Activated naive CD4-positive, alpha-beta T cell treated with anti-CD3 and anti-CD28 coated beads, Interleukin-2, amount 50 U/mL, for 72 hours (primary cell): ENCODE results near the gene ACVR1C. TPM values are rescaled to one million over a fixed set of nuclear protein-coding genes. Genes with fewer than 3 reads are reported as not detected.

Experiments used
- ATAC-seq, 2 donors: fragments of 150-1000 bp; cut with Tn5 transposase; 2 replicates each; pipeline ENCODE4 v1.10.0; 2021; ENCODE audit warnings: mild to moderate bottlenecking in 2 of 2, moderate library complexity in 2 of 2
- DNase-seq, 2 donors: peaks; one replicate each; pipeline ENCODE4 v3.0.0; 2021 to 2022; ENCODE audit warnings: low spot score in 2 of 2
- H3K27ac Mint-ChIP-seq, 2 donors: one replicate each; pipeline ENCODE4 v1.8.0; 2022; ENCODE audit warnings: mild to moderate bottlenecking in 2 of 2, mixed read lengths in 2 of 2
- H3K36me3 Mint-ChIP-seq, 2 donors: one replicate each; pipeline ENCODE4 v1.8.0; 2022; ENCODE audit warnings: mixed read lengths in 2 of 2
- H3K9me3 Mint-ChIP-seq, 2 donors: one replicate each; pipeline ENCODE4 v1.8.0; 2022; ENCODE audit warnings: mixed read lengths in 2 of 2
- total RNA-seq, 2 donors: library from RNA; stranded (reverse); gene quantifications; one replicate each; pipeline ENCODE4 v1.2.3, GENCODE V29; 2022

The ACVR1C gene
- total RNA-seq, 2 donors from 2014 or later, result 2.3 to 2.6 TPM

GRCh38 chr2:157487271-157487610 lies 141.4 kb downstream of the ACVR1C start:
- Mint-ChIP-seq H3K9me3 (peaks cover 0 to 4% of the 10 kb centered on the region in 2 donors), H3K36me3 (peaks cover 12 to 29% of the 10 kb centered on the region in 2 donors), H3K27ac (peak overlapping the region; percentile 89 to 96)
- peak; percentile 62 to 74 for ATAC-seq
- DNase-seq, result no peak

- ATAC-seq (peak in 1 of 2 donors; percentile 34), DNase-seq (no peak)
- H3K36me3 Mint-ChIP-seq, result peaks cover 12 to 32% of the 10 kb centered on the region in 2 donors
- H3K27ac Mint-ChIP-seq, result peak overlapping the region; percentile 89 to 96
- peaks cover 0 to 4% of the 10 kb centered on the region in 2 donors for H3K9me3 Mint-ChIP-seq
These were observed 141.9 kb downstream of the ACVR1C start for GRCh38 chr2:157486596-157487270.

- H3K9me3 Mint-ChIP-seq, result peaks cover 8 to 11% of the 10 kb centered on the region in 2 donors
- H3K36me3 Mint-ChIP-seq, result peaks cover 28 to 67% of the 10 kb centered on the region in 2 donors
- ATAC-seq, result peak; percentile 68 to 83
- peak; percentile 64 to 71 for DNase-seq
- H3K27ac Mint-ChIP-seq, result peak overlapping the region; percentile 98 to 100
These were observed 148.3 kb downstream of the ACVR1C start for GRCh38 chr2:157480182-157480961.

GRCh38 chr2:157479081-157480027 lies 149.3 kb downstream of the ACVR1C start:
- H3K27ac Mint-ChIP-seq, result peak overlapping the region; percentile 98 to 100
- peak in 1 of 2 donors; percentile 27 for ATAC-seq

GRCh38 chr2:157477919-157478318 lies 150.7 kb downstream of the ACVR1C start:
- H3K9me3 Mint-ChIP-seq, result peaks cover 7 to 12% of the 10 kb centered on the region in 2 donors
- no peak for DNase-seq
- ATAC-seq, result peak in 1 of 2 donors; percentile 18
- peak overlapping the region; percentile 98 to 100 for H3K27ac Mint-ChIP-seq
- peaks cover 23 to 62% of the 10 kb centered on the region in 2 donors for H3K36me3 Mint-ChIP-seq

More at GRCh38 chr2:157479081-157480027, 149.3 kb downstream of the ACVR1C start:
- Mint-ChIP-seq H3K9me3 (peaks cover 7 to 8% of the 10 kb centered on the region in 2 donors), H3K36me3 (peaks cover 23 to 60% of the 10 kb centered on the region in 2 donors)
- DNase-seq, result no peak

- H3K36me3 Mint-ChIP-seq, result peaks cover 23 to 61% of the 10 kb centered on the region in 2 donors
- ATAC-seq (peak; percentile 54 to 82), DNase-seq (no peak)
- H3K9me3 Mint-ChIP-seq, result peaks cover 7 to 13% of the 10 kb centered on the region in 2 donors
- H3K27ac Mint-ChIP-seq, result peak overlapping the region; percentile 98 to 100
These were observed 151.5 kb downstream of the ACVR1C start for GRCh38 chr2:157476953-157477709.

Other genes starting within 250 kb of the ACVR1C start
- 100 to 1,000 TPM; 417 to 596 TPM for gene CYTIP, start 184.8 kb downstream of the ACVR1C start, total RNA-seq
- 10 to 100 TPM; 16.0 to 27.0 TPM for gene ACVR1, start 247.5 kb upstream of the ACVR1C start, total RNA-seq